Vagina (tissue), 2 donors: ENCODE measurements around the gene FAM110C.

Experiments
- CTCF ChIP-seq, 3 experiments: fragments of 450-650 bp in 2 of 3; fragments of 200-600 bp in 1 of 3; sonication (generic) in 1 of 3; IDR thresholded peaks; one replicate each; pipeline ENCODE4 v1.5.1; 2017 to 2019; ENCODE audit warnings: antibody characterized with exemption in 3 of 3, mild to moderate bottlenecking in 2 of 3, moderate library complexity in 2 of 3
- POLR2A ChIP-seq, 2 donors: fragments of 450-650 bp; IDR thresholded peaks; one replicate each; pipeline ENCODE4 v1.6.1; 2017; ENCODE audit warnings: antibody characterized with exemption in 2 of 2, mild to moderate bottlenecking in 2 of 2, moderate library complexity in 2 of 2

- TF ChIP-seq CTCF (IDR thresholded peaks at IDR 0.05) (no peak), POLR2A (IDR thresholded peaks at IDR 0.05) (no peak)
Measured at GRCh38 chr2:46131-46470, 204 bp downstream of the FAM110C start.
